Adrenal gland (tissue), 12 donors: ENCODE results near the gene SERPINA5. TPM values are rescaled to one million over a fixed set of nuclear protein-coding genes. Genes with fewer than 3 reads are reported as not detected.

Source experiments
- DNase-seq, 7 donors: peaks; one replicate each; pipeline ENCODE4 v3.0.0-alpha.2; 2019 to 2020
- H3K27ac ChIP-seq, 5 donors: fragments of 200-600 bp; sonication (generic) in 4 of 5; 1 replicate in 3 of 5; 2 replicates in 2 of 5; pipeline versions ENCODE4 v1.5.1 to v1.8.0; 2016 to 2020; ENCODE audit warnings: mild to moderate bottlenecking in 1 of 5
- H3K27me3 ChIP-seq: fragments of 200-600 bp; 2 replicates; pipeline ENCODE4 v1.8.0; 2021
- H3K36me3 ChIP-seq, 2 donors: fragments of 200-600 bp; replicated peaks in 1 of 2; 1 replicate in 1 of 2; 2 replicates in 1 of 2; pipeline versions ENCODE4 v1.5.1 to v1.8.0; 2018 to 2022
- H3K4me1 ChIP-seq, 2 donors: fragments of 200-600 bp; replicated peaks in 1 of 2; 1 replicate in 1 of 2; 2 replicates in 1 of 2; pipeline versions ENCODE4 v1.5.1 to v1.8.0; 2018 to 2021
- H3K4me3 ChIP-seq, 4 donors: fragments of 200-600 bp; sonication (generic) in 3 of 4; one replicate each; pipeline ENCODE4 v1.5.1; 2016 to 2018
- H3K9me3 ChIP-seq, 3 donors: fragments of 200-600 bp; sonication (generic) in 1 of 3; replicated peaks in 1 of 3; 1 replicate in 2 of 3; 2 replicates in 1 of 3; pipeline versions ENCODE4 v1.5.1 to v1.8.0; 2016 to 2021
- CTCF ChIP-seq, 6 experiments: fragments of 450-650 bp in 4 of 6; fragments of 200-600 bp in 2 of 6; sonication (generic) in 1 of 6; IDR thresholded peaks; 1 replicate in 5 of 6; 2 replicates in 1 of 6; pipeline versions ENCODE4 v1.5.1 to v1.8.0; 2016 to 2021; ENCODE audit warnings: antibody characterized with exemption in 6 of 6, mild to moderate bottlenecking in 2 of 6, moderate library complexity in 1 of 6
- POLR2A ChIP-seq, 2 donors: fragments of 450-650 bp; IDR thresholded peaks; one replicate each; pipeline ENCODE4 v1.6.1; 2017; ENCODE audit warnings: antibody characterized with exemption in 2 of 2, mild to moderate bottlenecking in 2 of 2, moderate library complexity in 1 of 2
- WGBS, 4 donors: extraction: QIAGEN DNeasy Blood & Tissue Kit in 2 of 4; methylation state at CpG; one replicate each; pipeline versions ENCODE4 v1.1.5 to v1.1.7; 2013 to 2017; 5-methylcytosine and 5-hydroxymethylcytosine counted together
- intact Hi-C, 2 donors: fragments of 100-400 bp; cut with DNase I; formaldehyde crosslinking; loops; one replicate each; pipeline versions ENCODE4 v1.14.1 to v1.15.0; 2022 to 2023
- polyA plus RNA-seq, 3 donors: library from polyadenylated mRNA; stranded (reverse); fragments of 200-250 nt in 2 of 3; fragments of 350-450 nt in 1 of 3; fragmentation: Illumina TruSeq in 1 of 3; extraction: RNeasy Lipid Tissue Mini Kit (QIAGEN cat#74804) in 1 of 3; gene quantifications; one replicate each; pipeline ENCODE4 v1.2.3, GENCODE V29; 2013 to 2014
- total RNA-seq, 9 donors: library from RNA; depleted of rRNA in 4 of 9; stranded (reverse); fragments of >200 nt in 4 of 9; fragments of 120-200 nt in 1 of 9; fragmentation: NEBNext Ultra II Directional in 1 of 9; extraction: Animal tissue kit (Norgen Biotek cat#: 25700) in 1 of 9; gene quantifications; one replicate each; pipeline versions ENCODE4 v1.1.0 to v1.2.4, GENCODE V29; 2013 to 2023
- donor health status: healthy with polysubstance abuse.
- donor health status: Bipolar disorder and iron deficiency.
- donor health status: DM: yes; HTN: yes; CAD: no.
- donor health status: DM: no; HTN: no; CAD: no.
- donor health status: DM: no; HTN: no; CAD: no.
- donor health status: DM: yes; HTN: yes; CAD: no.

Gene SERPINA5
- total and polyA plus RNA-seq, 12 donors: 83.6 to 1,055 (median 515) TPM

GRCh38 chr14:94561656-94562010 is 19.6 kb upstream of the SERPINA5 start:
- no peaks in the 10 kb centered on the region for H3K36me3 ChIP-seq
- no peak for DNase-seq
- WGBS, 4 donors: 81 to 94% (median 89%) methylated on average over 7 of the region's 7 CpGs
- no peaks in the 10 kb centered on the region for H3K27me3 ChIP-seq
- no peak overlapping the region for H3K27ac ChIP-seq
- intact Hi-C loops: no loop called here
- H3K4me3 ChIP-seq: no peak overlapping the region
- TF ChIP-seq CTCF (IDR thresholded peaks at IDR 0.05) (no peak), POLR2A (IDR thresholded peaks at IDR 0.05) (no peak)
- H3K9me3 ChIP-seq: no peaks in the 10 kb centered on the region
- H3K4me1 ChIP-seq: no peaks in the 10 kb centered on the region

GRCh38 chr14:94562022-94562421 is 19.2 kb upstream of the SERPINA5 start:
- TF ChIP-seq POLR2A (IDR thresholded peaks at IDR 0.05): no peak
- no peak for TF ChIP-seq CTCF (IDR thresholded peaks at IDR 0.05)
- Histone ChIP-seq H3K36me3 (no peaks in the 10 kb centered on the region), H3K9me3 (no peaks in the 10 kb centered on the region), H3K27ac (no peak overlapping the region), H3K4me3 (no peak overlapping the region), H3K27me3 (no peaks in the 10 kb centered on the region), H3K4me1 (no peaks in the 10 kb centered on the region)
- 85 to 92% (median 89%) methylated on average over 5 of the region's 5 CpGs for WGBS, 4 donors
- no peak for DNase-seq
- intact Hi-C loops: no loop called here

- H3K27ac ChIP-seq: no peak overlapping the region
- no peaks in the 10 kb centered on the region for H3K36me3 ChIP-seq
- WGBS, 4 donors: 88 to 96% (median 90%) methylated on average over 14 to 16 of the region's 16 CpGs
- no peaks in the 10 kb centered on the region for H3K4me1 ChIP-seq
- no peak for DNase-seq
- intact Hi-C loops: no loop called here
- no peaks in the 10 kb centered on the region for H3K9me3 ChIP-seq
- H3K4me3 ChIP-seq: no peak overlapping the region
- no peaks in the 10 kb centered on the region for H3K27me3 ChIP-seq
- no peak for TF ChIP-seq POLR2A (IDR thresholded peaks at IDR 0.05)
- no peak for TF ChIP-seq CTCF (IDR thresholded peaks at IDR 0.05)
Measured at GRCh38 chr14:94562941-94563883, 18.0 kb upstream of the SERPINA5 start.

GRCh38 chr14:94564381-94564780 is 16.8 kb upstream of the SERPINA5 start:
- Histone ChIP-seq H3K27me3 (no peaks in the 10 kb centered on the region), H3K36me3 (no peaks in the 10 kb centered on the region), H3K9me3 (no peaks in the 10 kb centered on the region), H3K4me3 (no peak overlapping the region), H3K4me1 (no peaks in the 10 kb centered on the region), H3K27ac (no peak overlapping the region)
- DNase-seq: no peak
- intact Hi-C loops: no loop called here
- TF ChIP-seq CTCF (IDR thresholded peaks at IDR 0.05) (no peak), POLR2A (IDR thresholded peaks at IDR 0.05) (no peak)
